Posterior vena cava (tissue), 2 donors: Measurements from ENCODE around the gene DTWD1. TPM values are rescaled to one million over a fixed set of nuclear protein-coding genes. Genes with fewer than 3 reads are reported as not detected.
"Not testable (repeated sequence)": the region's sequence is repeated elsewhere in the genome, so short reads cannot be mapped to it uniquely, and the experiment has no call there.

Experiments
- DNase-seq: peaks from one replicate; pipeline ENCODE4 v3.0.0-alpha.2; 2020; ENCODE audit warnings: low spot score
- intact Hi-C, 2 donors: fragments of 100-400 bp; cut with DNase I; formaldehyde crosslinking; loops; one replicate each; pipeline versions ENCODE4 v1.14.1 to v1.14.2; 2022 to 2023
- long read RNA-seq, 2 donors: library from polyadenylated mRNA; unstranded; transcript quantifications; one replicate each; pipeline ENCODE4 v2.0.0, GENCODE V29; 2020 to 2021
- total RNA-seq, 2 donors: library from RNA; stranded (reverse); fragmentation: NEBNext Ultra II Directional; extraction: Animal tissue kit (Norgen Biotek cat#: 25700); gene quantifications; one replicate each; pipeline ENCODE4 v1.2.1, GENCODE V29; 2021
- donor health status: DM: yes; HTN: yes; CAD: no.
- donor health status: DM: yes; HTN: yes; CAD: no.

The DTWD1 gene
- total RNA-seq = 10 to 100 TPM; 45.2 to 49.1 TPM
- long read RNA-seq, donor 1, full-length matches to known transcripts = 8 of 15 reads
- long read RNA-seq, donor 1, partial matches to known transcripts = 1 of 15 reads
- long read RNA-seq, donor 1, other reads (novel, unspliced or antisense) = 6 of 15 reads
- long read RNA-seq, donor 2, full-length matches to known transcripts = 18 of 41 reads
- long read RNA-seq, donor 2, partial matches to known transcripts = 5 of 41 reads
- long read RNA-seq, donor 2, other reads (novel, unspliced or antisense) = 18 of 41 reads

DNA sequence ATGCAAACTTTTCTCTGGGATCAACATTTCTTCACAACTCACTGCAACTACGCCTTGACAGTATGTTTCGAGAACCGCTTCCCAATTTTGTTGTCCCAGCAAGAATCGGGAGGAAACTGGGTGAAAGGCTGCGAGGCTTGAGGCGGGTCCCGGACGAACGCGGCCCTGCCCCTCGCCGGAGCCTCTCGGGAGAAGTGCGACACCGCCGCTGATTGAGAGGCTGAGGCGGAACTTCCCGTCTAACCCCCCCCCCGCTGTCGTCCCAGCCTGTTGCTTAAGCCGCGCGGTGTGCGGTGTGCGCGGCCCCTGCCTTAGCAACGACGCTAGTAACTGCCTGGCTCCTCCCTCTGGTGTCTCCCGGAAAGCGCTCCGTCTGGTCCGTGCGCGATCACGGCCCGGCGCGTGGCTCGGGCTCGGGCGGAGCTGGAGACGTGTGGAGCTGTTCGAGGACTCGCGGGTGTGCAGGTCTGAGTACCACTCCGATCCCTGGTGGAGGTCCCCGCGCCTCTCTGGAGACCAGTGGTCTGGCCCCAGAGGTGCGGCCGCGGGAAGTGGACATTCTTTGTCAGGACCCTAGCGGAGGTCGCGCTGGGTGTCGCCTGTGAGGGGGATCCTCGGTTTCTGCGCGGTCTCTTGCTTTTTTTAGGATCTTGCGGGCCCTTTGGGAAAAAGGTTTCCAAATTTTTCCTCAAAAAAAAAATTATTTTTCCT is at the start of gene DTWD1, which contains the start of gene FAM227B:
Gene DTWD1 (plus strand): TSS at position 391 of the 711 bp plus-strand sequence. CDS start 4,120 bp downstream, outside the sequence.
Gene FAM227B (minus strand): TSS at position 161 of the 711 bp plus-strand sequence. CDS start 5,647 bp downstream, outside the sequence.
- intact Hi-C loops = loop anchor here (5.0 to 10.0 kb wide), 2 partner anchors 196 to 1421 kb away; partner anchors contain the start of gene FGF7 (in 1 of the 2)
- peak; percentile 99 for DNase-seq

DNA sequence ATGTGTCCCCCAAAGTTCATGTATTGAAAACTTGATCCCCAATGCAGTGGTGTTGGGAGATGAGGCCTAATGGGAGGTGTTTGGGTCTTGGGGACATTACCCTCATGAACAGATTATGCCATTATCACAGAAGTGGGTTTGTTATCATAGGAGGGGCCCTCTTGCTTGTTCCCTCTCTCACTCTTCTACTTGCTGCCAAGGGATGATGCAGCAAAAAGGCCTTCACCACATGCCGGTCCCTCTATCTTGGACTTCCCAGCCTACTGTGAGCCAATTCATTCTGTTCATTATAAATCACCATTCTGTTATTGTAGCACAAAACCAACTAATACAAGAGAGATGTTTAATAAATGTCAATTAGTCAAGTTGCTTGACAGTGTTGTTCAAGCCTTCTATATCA is 47.4 kb upstream of the DTWD1 start:
- DNase-seq = no peak
- intact Hi-C loops = no loop called here

GRCh38 chr15:49589030-49589429 is 31.8 kb upstream of the DTWD1 start:
- intact Hi-C loops = no loop called here
- DNase-seq = no peak

- intact Hi-C loops, DNase-seq: not testable (repeated sequence)
Measured at GRCh38 chr15:49592829-49593316, 28.0 kb upstream of the DTWD1 start.

- intact Hi-C loops = no loop called here
- DNase-seq = no peak
Measured at GRCh38 chr15:49604625-49605409, 16.0 kb upstream of the DTWD1 start.

- intact Hi-C loops = no loop called here
- peak; percentile 68 for DNase-seq
Measured at GRCh38 chr15:49605588-49605987, 15.3 kb upstream of the DTWD1 start.

- intact Hi-C loops = no loop called here
- DNase-seq = no peak
Measured at GRCh38 chr15:49606594-49606993, 14.3 kb upstream of the DTWD1 start.

GRCh38 chr15:49610157-49610918 is 10.5 kb upstream of the DTWD1 start:
- no peak for DNase-seq
- intact Hi-C loops = no loop called here

DNA sequence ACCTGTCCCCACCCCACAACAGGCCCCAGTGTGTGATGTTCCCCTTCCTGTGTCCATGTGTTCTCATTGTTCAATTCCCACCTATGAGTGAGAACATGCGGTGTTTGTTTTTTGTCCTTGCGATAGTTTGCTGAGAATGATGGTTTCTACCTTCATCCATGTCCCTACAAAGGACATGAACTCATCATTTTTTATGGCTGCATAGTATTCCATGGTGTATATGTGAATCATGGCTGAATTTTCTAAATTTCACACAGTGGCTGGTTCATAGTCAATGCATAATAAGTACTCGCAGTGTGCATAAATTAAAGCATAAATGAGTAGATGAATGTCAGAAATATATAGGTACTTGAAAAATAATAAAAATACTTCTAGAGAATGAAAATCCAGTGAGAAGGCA is 8.6 kb upstream of the DTWD1 start:
- intact Hi-C loops, DNase-seq: not testable (repeated sequence)

GRCh38 chr15:49619226-49619625 is 1.6 kb upstream of the DTWD1 start:
- intact Hi-C loops = no loop called here
- no peak for DNase-seq

GRCh38 chr15:49620199-49620598 is 649 bp upstream of the DTWD1 start:
- DNase-seq = no peak
- intact Hi-C loops = loop anchor here (5.0 to 10.0 kb wide), 2 partner anchors 195 to 1422 kb away; partner anchors contain the start of gene FGF7 (in 1 of the 2)

DNA sequence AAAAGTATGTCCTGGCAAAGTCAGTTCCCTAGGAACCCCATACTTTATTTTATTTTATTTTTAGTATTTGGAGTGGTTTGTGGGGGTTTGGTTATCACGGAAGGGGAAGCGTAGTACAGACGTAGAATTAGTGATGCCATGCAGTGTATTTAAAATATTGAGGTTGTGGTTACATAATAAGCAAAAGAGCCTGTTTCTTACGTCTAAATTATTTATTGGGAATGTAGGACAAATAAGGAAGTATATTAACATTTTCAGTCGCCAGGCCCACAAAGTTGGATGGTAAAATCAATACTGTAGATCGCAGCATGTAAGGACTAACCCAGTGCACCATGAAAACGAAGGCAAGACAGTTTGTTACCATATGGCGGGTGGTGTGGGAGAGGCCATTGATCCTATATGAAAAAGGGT is 558 bp downstream of the DTWD1 start:
- DNase-seq = no peak
- intact Hi-C loops = loop anchor here (5.0 to 10.0 kb wide), 2 partner anchors 197 to 1421 kb away; partner anchors contain the start of gene FGF7 (in 1 of the 2)

DNA sequence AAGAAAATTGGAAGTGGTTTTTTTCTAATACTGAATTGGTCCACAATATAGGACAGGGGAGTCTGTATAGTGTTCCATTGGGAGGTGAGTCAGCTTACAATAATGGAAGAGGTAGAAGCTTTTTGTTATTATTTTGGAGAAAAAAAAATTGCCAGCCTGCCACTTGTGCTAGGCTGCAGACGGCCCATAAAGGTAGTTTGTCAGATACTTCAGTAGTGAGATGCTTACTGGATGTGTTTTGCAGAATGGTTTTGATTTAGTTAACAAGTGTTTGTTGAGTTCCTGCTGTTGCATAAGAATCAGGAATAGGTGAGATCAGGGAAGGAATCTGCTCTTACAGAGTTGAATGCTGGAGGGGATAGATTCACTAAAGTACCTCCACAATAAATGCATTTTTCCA is 1.0 kb downstream of the DTWD1 start:
- intact Hi-C loops = loop anchor here (5.0 to 10.0 kb wide), 2 partner anchors 197 to 1420 kb away; partner anchors contain the start of gene FGF7 (in 1 of the 2)
- DNase-seq = no peak

- intact Hi-C loops = loop anchor here (5.0 to 10.0 kb wide), 2 partner anchors 198 to 1420 kb away; partner anchors contain the start of gene FGF7 (in 1 of the 2)
Measured at GRCh38 chr15:49622561-49622960, 1.7 kb downstream of the DTWD1 start.

GRCh38 chr15:49624056-49624455 is 3.2 kb downstream of the DTWD1 start:
- intact Hi-C loops = loop anchor here (5.0 to 10.0 kb wide), 2 partner anchors 199 to 1418 kb away; partner anchors contain the start of gene FGF7 (in 1 of the 2)
- DNase-seq = no peak

More at GRCh38 chr15:49622561-49622960, 1.7 kb downstream of the DTWD1 start:
- no peak for DNase-seq

DNA sequence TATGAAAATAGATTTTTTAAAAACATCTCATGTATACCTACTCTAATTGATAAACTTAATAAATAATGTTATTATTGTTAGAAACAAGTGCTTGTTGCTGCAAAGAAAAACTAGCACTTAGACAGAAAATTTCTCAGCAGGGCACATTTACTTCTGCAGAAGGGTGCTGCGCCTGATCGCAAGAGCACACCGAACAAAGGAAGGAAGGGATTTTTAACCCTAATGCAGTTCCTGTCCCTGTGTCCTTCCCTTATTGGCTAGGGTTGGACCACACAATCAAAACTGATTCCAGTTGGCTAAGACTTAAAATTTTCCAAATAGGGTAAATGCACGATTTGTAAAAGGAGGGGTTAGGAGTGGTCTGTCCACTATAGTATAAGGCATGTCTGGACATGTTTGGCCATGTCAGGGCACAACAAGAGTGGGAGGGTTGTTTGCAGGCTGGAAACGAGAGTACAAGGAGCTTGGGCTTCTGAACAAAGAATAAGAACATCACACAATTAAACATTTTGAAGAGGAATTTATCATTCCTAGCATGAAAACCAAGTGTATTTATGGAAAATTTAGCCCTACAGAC is 4.7 kb downstream of the DTWD1 start:
- DNase-seq = no peak
- intact Hi-C loops = loop anchor here in 1 of 2 donors (10.0 kb wide), 1 partner anchor 201 kb away; the partner anchor contains the start of gene FGF7

DNA sequence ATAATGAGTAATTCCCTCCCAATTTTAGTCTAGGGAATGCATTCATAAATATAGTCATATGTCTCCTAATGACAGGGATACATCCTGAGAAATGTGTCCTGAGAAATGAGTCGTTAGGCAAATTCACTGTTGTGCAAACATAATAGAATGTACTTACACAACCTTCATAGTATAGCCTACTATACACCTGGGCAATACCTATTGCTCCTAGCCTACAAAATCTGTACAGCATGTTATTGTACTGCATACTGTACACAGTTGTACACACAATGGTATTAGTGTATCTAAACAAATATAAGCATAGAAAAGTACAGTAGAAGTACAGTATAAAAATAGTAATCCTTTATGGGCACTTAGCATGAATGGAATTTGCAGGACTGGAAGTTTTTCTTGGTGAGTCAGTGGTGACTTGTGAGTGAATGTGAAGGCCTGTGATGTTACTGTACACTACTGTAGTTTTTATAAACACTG is 6.6 kb downstream of the DTWD1 start:
- intact Hi-C loops = loop anchor here in 1 of 2 donors (10.0 kb wide), 1 partner anchor 203 kb away; the partner anchor contains the start of gene FGF7

DNA sequence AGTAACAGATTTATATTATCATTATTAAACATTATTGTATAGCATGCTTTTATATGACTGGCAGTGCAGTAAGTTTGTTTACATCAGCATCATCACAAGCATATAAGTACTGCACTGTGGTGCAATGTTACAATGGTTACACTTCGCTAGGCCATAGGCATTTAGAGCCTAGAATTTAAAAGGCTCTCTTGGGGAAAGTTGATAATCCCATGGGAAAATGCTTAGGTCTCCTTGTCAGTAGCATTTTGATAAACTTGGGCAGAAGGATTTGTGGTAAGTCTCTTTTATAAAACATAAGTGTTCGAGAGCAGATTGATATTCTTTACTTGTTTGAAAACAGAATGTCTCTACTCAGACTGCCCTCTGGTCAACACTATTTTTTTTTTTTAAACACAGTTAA is 7.5 kb downstream of the DTWD1 start:
- intact Hi-C loops = loop anchor here in 1 of 2 donors (10.0 kb wide), 1 partner anchor 204 kb away; the partner anchor contains the start of gene FGF7

More for the DNA sequence above, 6.6 kb downstream of the DTWD1 start:
- DNase-seq = no peak

More for the DNA sequence above, 7.5 kb downstream of the DTWD1 start:
- no peak for DNase-seq
